ENCODE measurements around the gene CASTOR2. TPM values are rescaled to one million over a fixed set of nuclear protein-coding genes. Genes with fewer than 3 reads are reported as not detected.
"Not testable (repeated sequence)": the region's sequence is repeated elsewhere in the genome, so short reads cannot be mapped to it uniquely, and the experiment has no call there.

The CASTOR2 gene
- total RNA-seq, 1 donor from 2014 or later: 5.7 TPM

GRCh38 chr7:74966208-74966854 is 1.8 kb downstream of the CASTOR2 start:
- H3K4me1 Mint-ChIP-seq (ENCODE audit: low read depth); H3K4me3 Mint-ChIP-seq (ENCODE audit: low read depth); DNase-seq (ENCODE audit: low spot score); H3K36me3 Mint-ChIP-seq (ENCODE audit: low read depth); H3K27me3 Mint-ChIP-seq (ENCODE audit: low read depth); H3K27ac Mint-ChIP-seq; H3K9me3 Mint-ChIP-seq; intact Hi-C loops (cut with micrococcal nuclease): not testable (repeated sequence)

GRCh38 chr7:74966909-74967308 is 2.4 kb downstream of the CASTOR2 start:
- H3K4me3 Mint-ChIP-seq (ENCODE audit: low read depth); H3K4me1 Mint-ChIP-seq (ENCODE audit: low read depth); H3K36me3 Mint-ChIP-seq (ENCODE audit: low read depth); H3K27ac Mint-ChIP-seq; intact Hi-C loops (cut with micrococcal nuclease); DNase-seq (ENCODE audit: low spot score); H3K27me3 Mint-ChIP-seq (ENCODE audit: low read depth); H3K9me3 Mint-ChIP-seq: not testable (repeated sequence)

GRCh38 chr7:74971431-74971830 is 6.9 kb downstream of the CASTOR2 start:
- DNase-seq (ENCODE audit: low spot score); H3K27me3 Mint-ChIP-seq (ENCODE audit: low read depth); H3K4me3 Mint-ChIP-seq (ENCODE audit: low read depth); intact Hi-C loops (cut with micrococcal nuclease); H3K4me1 Mint-ChIP-seq (ENCODE audit: low read depth); H3K36me3 Mint-ChIP-seq (ENCODE audit: low read depth); H3K27ac Mint-ChIP-seq; H3K9me3 Mint-ChIP-seq: not testable (repeated sequence)

GRCh38 chr7:74972377-74972776 is 7.9 kb downstream of the CASTOR2 start:
- H3K4me1 Mint-ChIP-seq (ENCODE audit: low read depth); H3K4me3 Mint-ChIP-seq (ENCODE audit: low read depth); H3K27ac Mint-ChIP-seq; H3K36me3 Mint-ChIP-seq (ENCODE audit: low read depth); intact Hi-C loops (cut with micrococcal nuclease); H3K27me3 Mint-ChIP-seq (ENCODE audit: low read depth); H3K9me3 Mint-ChIP-seq; DNase-seq (ENCODE audit: low spot score): not testable (repeated sequence)

GRCh38 chr7:74975959-74976358 is 11.5 kb downstream of the CASTOR2 start:
- H3K4me1 Mint-ChIP-seq (ENCODE audit: low read depth); H3K36me3 Mint-ChIP-seq (ENCODE audit: low read depth); H3K9me3 Mint-ChIP-seq; DNase-seq (ENCODE audit: low spot score); H3K27ac Mint-ChIP-seq; intact Hi-C loops (cut with micrococcal nuclease); H3K27me3 Mint-ChIP-seq (ENCODE audit: low read depth); H3K4me3 Mint-ChIP-seq (ENCODE audit: low read depth): not testable (repeated sequence)

- H3K27me3 Mint-ChIP-seq (ENCODE audit: low read depth); H3K27ac Mint-ChIP-seq; intact Hi-C loops (cut with micrococcal nuclease); H3K9me3 Mint-ChIP-seq; H3K4me1 Mint-ChIP-seq (ENCODE audit: low read depth); H3K4me3 Mint-ChIP-seq (ENCODE audit: low read depth); DNase-seq (ENCODE audit: low spot score); H3K36me3 Mint-ChIP-seq (ENCODE audit: low read depth): not testable (repeated sequence)
Measured at GRCh38 chr7:74977523-74977922, 13.0 kb downstream of the CASTOR2 start.

- intact Hi-C loops (cut with micrococcal nuclease); H3K4me3 Mint-ChIP-seq (ENCODE audit: low read depth); DNase-seq (ENCODE audit: low spot score); H3K36me3 Mint-ChIP-seq (ENCODE audit: low read depth); H3K4me1 Mint-ChIP-seq (ENCODE audit: low read depth); H3K27ac Mint-ChIP-seq; H3K27me3 Mint-ChIP-seq (ENCODE audit: low read depth); H3K9me3 Mint-ChIP-seq: not testable (repeated sequence)
Measured at GRCh38 chr7:74988436-74988835, 23.9 kb downstream of the CASTOR2 start.

GRCh38 chr7:74993121-74993520 is 28.6 kb downstream of the CASTOR2 start:
- Mint-ChIP-seq H3K4me1 (ENCODE audit: low read depth) (peaks cover 7% of the 10 kb centered on the region), H3K9me3 (no peaks in the 10 kb centered on the region), H3K4me3 (ENCODE audit: low read depth) (no peak overlapping the region), H3K36me3 (ENCODE audit: low read depth) (no peaks in the 10 kb centered on the region), H3K27me3 (ENCODE audit: low read depth) (no peaks in the 10 kb centered on the region), H3K27ac (no peak overlapping the region)
- DNase-seq (ENCODE audit: low spot score): no peak
- intact Hi-C loops (cut with micrococcal nuclease): no loop called here

- H3K27ac Mint-ChIP-seq; H3K4me3 Mint-ChIP-seq (ENCODE audit: low read depth); H3K27me3 Mint-ChIP-seq (ENCODE audit: low read depth); H3K9me3 Mint-ChIP-seq; intact Hi-C loops (cut with micrococcal nuclease); DNase-seq (ENCODE audit: low spot score); H3K36me3 Mint-ChIP-seq (ENCODE audit: low read depth): not testable (repeated sequence)
- peaks cover 11% of the 10 kb centered on the region for H3K4me1 Mint-ChIP-seq (ENCODE audit: low read depth)
Measured at GRCh38 chr7:74994869-74995543, 30.5 kb downstream of the CASTOR2 start.

- H3K27ac Mint-ChIP-seq; DNase-seq (ENCODE audit: low spot score); H3K4me3 Mint-ChIP-seq (ENCODE audit: low read depth); intact Hi-C loops (cut with micrococcal nuclease); H3K9me3 Mint-ChIP-seq; H3K36me3 Mint-ChIP-seq (ENCODE audit: low read depth); H3K27me3 Mint-ChIP-seq (ENCODE audit: low read depth): not testable (repeated sequence)
- H3K4me1 Mint-ChIP-seq (ENCODE audit: low read depth): peaks cover 11% of the 10 kb centered on the region
Measured at GRCh38 chr7:74996361-74996760, 31.9 kb downstream of the CASTOR2 start.

GRCh38 chr7:74997811-74998210 is 33.3 kb downstream of the CASTOR2 start:
- H3K4me3 Mint-ChIP-seq (ENCODE audit: low read depth); H3K27ac Mint-ChIP-seq; DNase-seq (ENCODE audit: low spot score); H3K9me3 Mint-ChIP-seq; intact Hi-C loops (cut with micrococcal nuclease); H3K27me3 Mint-ChIP-seq (ENCODE audit: low read depth); H3K36me3 Mint-ChIP-seq (ENCODE audit: low read depth): not testable (repeated sequence)
- peaks cover 11% of the 10 kb centered on the region for H3K4me1 Mint-ChIP-seq (ENCODE audit: low read depth)

GRCh38 chr7:75001356-75001755 is 36.9 kb downstream of the CASTOR2 start:
- not testable (repeated sequence) for DNase-seq (ENCODE audit: low spot score)

GRCh38 chr7:75010036-75010435 is 45.5 kb downstream of the CASTOR2 start:
- Mint-ChIP-seq H3K27me3 (ENCODE audit: low read depth) (no peaks in the 10 kb centered on the region), H3K27ac (no peak overlapping the region), H3K4me1 (ENCODE audit: low read depth) (no peaks in the 10 kb centered on the region), H3K4me3 (ENCODE audit: low read depth) (no peak overlapping the region), H3K36me3 (ENCODE audit: low read depth) (no peaks in the 10 kb centered on the region), H3K9me3 (no peaks in the 10 kb centered on the region)
- DNase-seq (ENCODE audit: low spot score): no peak
- intact Hi-C loops (cut with micrococcal nuclease): no loop called here

More at GRCh38 chr7:75001356-75001755, 36.9 kb downstream of the CASTOR2 start:
- H3K27ac Mint-ChIP-seq; H3K9me3 Mint-ChIP-seq; H3K36me3 Mint-ChIP-seq (ENCODE audit: low read depth); H3K4me1 Mint-ChIP-seq (ENCODE audit: low read depth); intact Hi-C loops (cut with micrococcal nuclease); H3K27me3 Mint-ChIP-seq (ENCODE audit: low read depth); H3K4me3 Mint-ChIP-seq (ENCODE audit: low read depth): not testable (repeated sequence)
